ENCODE results near the gene SLC9A8.
"Not testable (repeated sequence)": the region's sequence is repeated elsewhere in the genome, so short reads cannot be mapped to it uniquely, and the experiment has no call there.

The SLC9A8 gene

GRCh38 chr20:49858076-49858585, 45.5 kb downstream of the SLC9A8 start:
- Histone ChIP-seq H4K20me1 (ENCODE audit: low read depth, low read length) (no peaks in the 10 kb centered on the region), H3K79me2 (ENCODE audit: insufficient read depth, low read length) (no peaks in the 10 kb centered on the region), H3K4me2 (ENCODE audit: low read depth, low read length, poor library complexity, severe bottlenecking) (no peak overlapping the region), H3K9me3 (ENCODE audit: insufficient read depth, low read length) (no peaks in the 10 kb centered on the region), H3K27me3 (ENCODE audit: low read length) (no peaks in the 10 kb centered on the region), H3K27ac (ENCODE audit: low read depth, low read length) (no peak overlapping the region), H3K9me2 (replicated peaks; ENCODE audit: insufficient read depth, low read length) (no peaks in the 10 kb centered on the region), H3K4me3 (ENCODE audit: insufficient read depth, low read length, poor library complexity, severe bottlenecking) (no peak overlapping the region), H3K36me3 (ENCODE audit: low read length) (peaks cover 8% of the 10 kb centered on the region; the same call in 1 of the 2 replicates), H3K9ac (ENCODE audit: low read length) (no peak overlapping the region), H2AFZ (ENCODE audit: low read depth, low read length, severe bottlenecking) (no peak overlapping the region), H3F3A (ENCODE audit: insufficient read depth) (no peaks in the 10 kb centered on the region)
- TF ChIP-seq EZH2phosphoT487 (conservative IDR thresholded peaks at IDR 0.05; ENCODE audit: low read length) (no peak), CTCF (IDR thresholded peaks at IDR 0.05; ENCODE audit: insufficient read depth, low read length, poor library complexity, severe bottlenecking) (no peak)

GRCh38 chr20:49859011-49859410, 46.4 kb downstream of the SLC9A8 start:
- Histone ChIP-seq H3K9ac (ENCODE audit: low read length) (no peak overlapping the region), H3K27ac (ENCODE audit: low read depth, low read length) (no peak overlapping the region), H3K9me2 (replicated peaks; ENCODE audit: insufficient read depth, low read length) (no peaks in the 10 kb centered on the region), H4K20me1 (ENCODE audit: low read depth, low read length) (no peaks in the 10 kb centered on the region), H3K27me3 (ENCODE audit: low read length) (no peaks in the 10 kb centered on the region), H3K9me3 (ENCODE audit: insufficient read depth, low read length) (no peaks in the 10 kb centered on the region), H3K36me3 (ENCODE audit: low read length) (peaks cover 11% of the 10 kb centered on the region; the same call in 1 of the 2 replicates), H3K4me3 (ENCODE audit: insufficient read depth, low read length, poor library complexity, severe bottlenecking) (no peak overlapping the region), H2AFZ (ENCODE audit: low read depth, low read length, severe bottlenecking) (no peak overlapping the region), H3F3A (ENCODE audit: insufficient read depth) (no peaks in the 10 kb centered on the region), H3K79me2 (ENCODE audit: insufficient read depth, low read length) (no peaks in the 10 kb centered on the region), H3K4me2 (ENCODE audit: low read depth, low read length, poor library complexity, severe bottlenecking) (no peak overlapping the region)
- TF ChIP-seq EZH2phosphoT487 (conservative IDR thresholded peaks at IDR 0.05; ENCODE audit: low read length) (no peak), CTCF (IDR thresholded peaks at IDR 0.05; ENCODE audit: insufficient read depth, low read length, poor library complexity, severe bottlenecking) (no peak)

- no peaks in the 10 kb centered on the region for H3K9me3 ChIP-seq (ENCODE audit: insufficient read depth, low read length)
- H3F3A ChIP-seq (ENCODE audit: insufficient read depth) = no peaks in the 10 kb centered on the region
- no peak overlapping the region for H3K4me3 ChIP-seq (ENCODE audit: insufficient read depth, low read length, poor library complexity, severe bottlenecking)
- H3K27me3 ChIP-seq (ENCODE audit: low read length) = no peaks in the 10 kb centered on the region
- no peak overlapping the region for H3K27ac ChIP-seq (ENCODE audit: low read depth, low read length)
- H2AFZ ChIP-seq (ENCODE audit: low read depth, low read length, severe bottlenecking) = no peak overlapping the region
- no peak overlapping the region for H3K4me2 ChIP-seq (ENCODE audit: low read depth, low read length, poor library complexity, severe bottlenecking)
- TF ChIP-seq EZH2phosphoT487 (conservative IDR thresholded peaks at IDR 0.05; ENCODE audit: low read length) = no peak
- TF ChIP-seq CTCF (IDR thresholded peaks at IDR 0.05; ENCODE audit: insufficient read depth, low read length, poor library complexity, severe bottlenecking) = no peak
- H3K9me2 ChIP-seq (replicated peaks; ENCODE audit: insufficient read depth, low read length) = no peaks in the 10 kb centered on the region
- no peaks in the 10 kb centered on the region for H4K20me1 ChIP-seq (ENCODE audit: low read depth, low read length)
- peaks cover 14% of the 10 kb centered on the region; the same call in 1 of the 2 replicates for H3K36me3 ChIP-seq (ENCODE audit: low read length)
- no peak overlapping the region for H3K9ac ChIP-seq (ENCODE audit: low read length)
- no peaks in the 10 kb centered on the region for H3K79me2 ChIP-seq (ENCODE audit: insufficient read depth, low read length)
Observed at GRCh38 chr20:49859807-49860206, 47.2 kb downstream of the SLC9A8 start.

- not testable (repeated sequence) for H3K4me3 ChIP-seq (ENCODE audit: insufficient read depth, low read length, poor library complexity, severe bottlenecking); H3K9me2 ChIP-seq (replicated peaks; ENCODE audit: insufficient read depth, low read length); H3K9ac ChIP-seq (ENCODE audit: low read length); H3K4me2 ChIP-seq (ENCODE audit: low read depth, low read length, poor library complexity, severe bottlenecking); H3K79me2 ChIP-seq (ENCODE audit: insufficient read depth, low read length); H3K9me3 ChIP-seq (ENCODE audit: insufficient read depth, low read length); H3K27me3 ChIP-seq (ENCODE audit: low read length); H4K20me1 ChIP-seq (ENCODE audit: low read depth, low read length); H3F3A ChIP-seq (ENCODE audit: insufficient read depth); H2AFZ ChIP-seq (ENCODE audit: low read depth, low read length, severe bottlenecking); H3K27ac ChIP-seq (ENCODE audit: low read depth, low read length)
- H3K36me3 ChIP-seq (ENCODE audit: low read length) = peaks cover 14% of the 10 kb centered on the region; the same call in 1 of the 2 replicates
Observed at GRCh38 chr20:49861232-49861631, 48.6 kb downstream of the SLC9A8 start.
